Left lobe of liver (tissue), 2 donors: Measurements from ENCODE around the gene LIMCH1. TPM values are rescaled to one million over a fixed set of nuclear protein-coding genes. Genes with fewer than 3 reads are reported as not detected.

Source experiments
- ATAC-seq: fragments of 200-7000 bp; cut with Tn5 transposase; one replicate; pipeline ENCODE4 v1.9.1; 2020; ENCODE audit warnings: mild to moderate bottlenecking, moderate library complexity
- DNase-seq: peaks from one replicate; pipeline ENCODE4 v3.0.0-alpha.2; 2020; ENCODE audit warnings: low spot score
- total RNA-seq: library from RNA; stranded (reverse); gene quantifications from one replicate; pipeline ENCODE4 v1.2.1, GENCODE V29; 2021
- donor health status: DM: no; HTN: no; CAD: no; lungs with moderate emphysema.
- donor health status: DM: no; HTN: yes; CAD: no.

The LIMCH1 gene
- total RNA-seq, 1 donor from 2014 or later, result 9.8 TPM

GRCh38 chr4:41602886-41603498 lies 65.0 kb downstream of the LIMCH1 start:
- no peak for ATAC-seq
- no peak for DNase-seq

DNA sequence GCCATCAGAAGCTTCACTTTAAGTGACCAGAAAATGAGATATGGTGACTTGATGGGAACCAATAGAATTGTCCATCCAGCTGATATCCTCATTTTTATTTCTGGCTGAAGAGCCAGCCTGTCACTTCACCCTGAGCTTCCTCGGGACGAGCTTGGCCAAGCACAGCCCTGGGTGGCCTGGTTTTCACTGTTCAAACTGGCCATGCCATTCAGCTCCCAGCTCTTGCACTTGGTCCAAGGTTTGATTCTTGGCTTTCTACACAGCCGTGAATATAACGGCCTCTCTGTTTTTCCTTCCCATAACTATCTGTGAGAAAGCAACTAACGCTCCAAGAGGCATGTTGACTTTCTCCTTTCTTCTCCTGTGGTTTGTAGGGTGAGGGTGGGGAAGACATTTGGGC lies 71.9 kb downstream of the LIMCH1 start:
- ATAC-seq, result no peak

DNA sequence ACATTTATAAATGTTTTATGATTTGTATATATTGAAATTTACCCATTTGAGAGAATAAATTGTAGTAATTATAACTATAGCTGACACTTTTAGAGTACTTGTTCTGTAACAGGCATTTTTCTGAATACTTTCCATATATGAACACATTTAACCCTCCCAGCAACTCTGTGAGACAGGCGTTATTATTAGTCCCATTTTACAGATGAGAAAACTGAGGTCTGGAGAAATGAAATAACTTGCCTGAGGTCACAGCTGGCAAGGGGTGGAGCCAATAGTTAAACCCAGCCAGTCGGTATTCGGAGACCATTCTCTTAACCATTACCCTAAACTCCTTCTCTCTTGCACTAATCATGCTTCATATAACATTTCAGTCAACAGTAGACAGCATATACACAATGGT lies 72.5 kb downstream of the LIMCH1 start:
- no peak for ATAC-seq
- DNase-seq, result no peak

More for the DNA sequence above, 71.9 kb downstream of the LIMCH1 start:
- DNase-seq, result no peak

GRCh38 chr4:41611124-41611838 lies 73.3 kb downstream of the LIMCH1 start:
- DNase-seq (no peak), ATAC-seq (peak; percentile 23)

DNA sequence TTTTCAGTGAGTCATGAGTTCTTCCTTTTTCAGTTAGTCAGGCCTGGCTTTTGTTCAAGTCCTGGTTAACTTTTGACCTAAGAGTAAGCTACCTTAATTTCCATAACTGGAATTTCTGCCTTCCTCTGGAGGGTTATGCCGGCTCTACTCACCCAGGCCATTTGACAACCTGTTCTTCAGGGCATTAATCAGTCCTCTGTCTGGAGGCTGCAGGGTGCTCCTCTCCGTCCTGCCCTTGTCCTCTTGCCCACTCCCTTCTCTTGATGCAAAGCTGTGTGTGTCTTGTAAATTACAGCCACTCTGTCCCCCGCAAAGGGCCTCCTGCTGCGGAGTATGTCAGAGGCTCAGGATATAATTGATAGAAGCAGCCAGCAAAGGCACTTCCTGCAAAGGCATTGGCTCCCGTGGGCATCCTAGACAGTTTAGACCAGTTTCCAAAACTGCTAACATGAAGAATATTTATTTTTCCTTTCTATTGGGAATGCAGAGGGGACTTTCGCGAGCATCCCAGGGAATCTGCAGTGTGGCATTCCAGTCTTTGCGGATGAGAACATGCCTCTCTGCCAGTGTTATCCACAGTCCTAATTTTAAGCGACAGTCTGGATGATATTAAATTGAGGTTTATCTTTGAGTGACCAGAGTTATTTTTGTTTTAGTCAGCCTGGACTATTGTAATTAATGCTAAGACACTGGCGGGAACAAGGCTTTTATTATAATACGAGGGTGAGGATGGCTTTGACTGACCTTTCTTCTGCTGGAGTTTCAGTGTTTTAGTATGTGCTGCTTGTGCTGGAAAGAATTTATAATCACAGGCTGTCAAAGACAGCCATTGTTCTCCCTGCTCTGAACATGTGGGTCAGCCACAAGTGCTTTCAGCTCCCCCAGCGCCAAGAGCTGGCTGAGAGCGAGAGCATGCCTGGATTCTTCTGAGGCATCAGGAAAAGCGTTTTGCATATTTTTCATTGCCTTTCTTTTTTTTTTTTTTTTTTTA lies 74.2 kb downstream of the LIMCH1 start:
- ATAC-seq (peak; percentile 81), DNase-seq (no peak)

GRCh38 chr4:41613386-41613785 lies 75.4 kb downstream of the LIMCH1 start:
- DNase-seq, result no peak
- no peak for ATAC-seq

DNA sequence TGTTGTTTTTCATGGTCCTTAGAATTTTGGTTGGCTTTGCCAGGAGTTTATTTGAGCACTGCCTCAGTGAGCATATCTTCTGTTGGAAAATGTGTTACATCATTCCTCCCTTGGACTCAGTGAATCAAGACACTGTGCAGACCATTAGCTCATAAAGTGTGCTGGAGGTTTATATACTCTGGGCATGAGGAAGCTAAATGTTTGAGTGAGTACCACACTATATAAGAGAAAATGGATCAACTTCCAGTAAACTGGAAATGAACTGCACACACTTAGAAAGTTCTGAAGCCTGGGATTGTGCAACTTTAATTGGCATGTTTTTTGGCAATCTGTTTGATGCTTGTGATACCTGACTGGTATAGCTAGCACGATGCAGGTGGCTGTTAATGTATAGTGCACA lies 75.9 kb downstream of the LIMCH1 start:
- no peak for ATAC-seq
- DNase-seq, result no peak

GRCh38 chr4:41614519-41614918 lies 76.6 kb downstream of the LIMCH1 start:
- DNase-seq (no peak), ATAC-seq (no peak)

DNA sequence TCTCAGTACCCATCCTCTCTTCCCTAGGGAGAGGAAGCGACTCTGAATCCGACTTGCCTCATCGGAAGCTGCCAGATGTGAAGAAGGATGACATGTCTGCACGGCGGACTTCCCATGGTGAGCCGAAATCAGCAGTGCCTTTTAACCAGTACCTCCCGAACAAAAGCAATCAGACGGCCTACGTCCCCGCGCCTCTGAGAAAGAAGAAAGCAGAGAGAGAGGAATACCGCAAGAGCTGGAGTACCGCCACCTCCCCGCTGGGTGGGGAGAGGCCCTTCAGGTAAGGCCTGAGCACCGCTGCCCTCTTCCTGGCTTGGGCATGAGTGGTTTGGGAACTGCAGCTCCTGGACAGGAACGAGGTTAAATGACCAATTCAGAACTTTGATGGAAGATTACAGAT lies 81.2 kb downstream of the LIMCH1 start:
- no peak for ATAC-seq
- DNase-seq, result no peak

DNA sequence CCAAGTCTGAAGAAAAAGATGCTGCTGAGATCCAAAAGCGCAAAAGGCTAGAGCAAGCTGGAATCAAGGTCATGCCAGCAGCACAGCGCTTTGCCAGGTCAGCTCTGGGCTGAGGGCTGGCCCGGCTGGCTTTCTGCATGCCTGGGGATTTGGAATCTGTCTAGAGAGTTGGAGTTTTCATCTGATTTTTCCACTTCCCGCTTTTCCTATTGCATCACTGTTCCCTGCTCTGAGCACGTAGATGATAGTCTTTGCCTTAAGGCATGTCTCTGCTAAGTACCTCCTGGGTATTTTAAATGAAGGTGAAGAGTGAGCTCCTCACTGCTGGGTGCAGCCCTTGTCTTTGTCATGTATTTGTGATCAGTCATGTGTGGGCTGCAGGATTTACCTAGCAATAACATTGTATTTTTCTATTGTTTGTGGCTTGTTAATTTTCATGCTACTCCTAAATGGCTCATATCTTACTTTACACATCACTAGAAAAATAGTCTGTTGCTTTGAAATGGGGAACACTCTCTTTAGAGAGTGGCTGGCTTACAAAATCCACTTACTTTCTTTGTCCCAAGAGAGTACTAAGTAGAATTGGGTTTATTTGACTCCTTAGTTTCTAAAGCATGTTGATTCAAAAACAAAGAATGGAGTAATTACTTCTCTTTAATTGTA lies 82.8 kb downstream of the LIMCH1 start:
- ATAC-seq, result no peak
- no peak for DNase-seq

GRCh38 chr4:41622787-41623186 lies 84.8 kb downstream of the LIMCH1 start:
- no peak for DNase-seq
- no peak for ATAC-seq

DNA sequence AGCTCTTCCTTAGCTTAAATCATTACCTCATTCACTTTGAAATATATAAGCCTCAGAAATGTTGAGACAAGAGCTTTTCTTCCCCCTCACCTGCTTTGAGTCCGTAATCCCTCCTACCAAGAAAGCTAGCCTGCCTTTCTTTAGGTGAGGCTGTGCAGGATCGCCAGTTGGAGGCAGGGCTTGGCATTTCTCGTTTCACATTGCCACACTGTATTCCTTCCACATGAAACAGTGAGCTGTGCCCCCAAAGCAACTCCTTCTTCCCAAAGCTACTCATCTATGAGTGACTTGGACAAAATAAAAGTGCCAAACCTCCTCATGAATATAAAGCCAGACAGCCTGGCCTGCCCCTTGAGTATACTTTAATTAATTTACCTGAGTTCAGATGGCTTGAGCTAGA lies 86.8 kb downstream of the LIMCH1 start:
- DNase-seq (no peak), ATAC-seq (no peak)

DNA sequence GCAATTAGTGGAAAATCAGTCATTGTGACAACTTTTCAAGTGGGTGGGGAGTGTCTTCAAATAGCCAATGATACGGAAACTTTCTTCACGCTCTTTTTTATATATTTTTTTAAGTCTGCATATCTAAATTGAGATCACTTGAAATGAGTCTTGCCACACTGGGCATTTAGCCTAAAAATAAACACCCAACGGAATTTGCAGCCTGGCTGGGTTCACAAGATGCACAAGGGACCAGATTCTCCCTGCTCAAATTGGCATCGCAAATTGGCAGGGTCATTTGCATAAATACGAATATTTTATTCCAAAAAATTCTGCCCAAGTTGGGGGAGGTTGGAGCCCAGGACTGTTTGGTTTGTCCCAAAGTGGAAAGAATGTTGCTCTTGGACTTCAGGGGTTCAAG lies 87.6 kb downstream of the LIMCH1 start:
- DNase-seq (no peak), ATAC-seq (no peak)

- ATAC-seq, result no peak
Measured at GRCh38 chr4:41628936-41629335, 91.0 kb downstream of the LIMCH1 start.

GRCh38 chr4:41631523-41631922 lies 93.6 kb downstream of the LIMCH1 start:
- DNase-seq, result no peak
- no peak for ATAC-seq

More at GRCh38 chr4:41628936-41629335, 91.0 kb downstream of the LIMCH1 start:
- DNase-seq, result no peak

DNA sequence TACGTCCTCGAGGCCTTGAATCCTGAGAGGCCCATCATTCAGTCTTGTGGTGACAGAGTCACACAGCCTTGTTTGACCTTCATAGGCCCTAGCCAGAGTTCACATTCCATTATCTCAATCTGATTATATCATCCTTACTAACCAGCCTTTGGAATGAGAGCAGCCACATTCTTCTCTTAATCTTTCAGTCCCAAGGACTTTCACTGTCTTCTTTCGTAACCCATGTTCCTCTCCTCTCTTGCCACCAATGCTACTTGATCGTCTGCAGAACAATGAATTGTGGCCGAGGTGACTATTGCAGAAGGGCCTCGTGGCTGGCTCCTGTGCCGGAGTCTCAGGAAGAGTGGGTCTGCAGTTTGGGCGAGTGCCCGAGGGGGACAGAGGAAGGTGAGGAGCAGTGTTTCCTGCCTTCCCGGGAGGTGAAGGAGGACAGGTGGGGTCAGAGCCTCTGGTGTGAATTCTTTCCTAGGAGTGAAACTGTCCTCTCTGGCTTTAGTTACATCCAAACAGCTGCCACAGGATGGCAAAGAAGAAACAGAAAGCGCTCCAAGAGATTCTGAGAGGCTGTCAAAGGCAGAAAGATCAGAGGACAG lies 94.6 kb downstream of the LIMCH1 start:
- ATAC-seq, result no peak
- no peak for DNase-seq

- ATAC-seq (no peak), DNase-seq (no peak)
Measured at GRCh38 chr4:41633321-41633720, 95.4 kb downstream of the LIMCH1 start.

DNA sequence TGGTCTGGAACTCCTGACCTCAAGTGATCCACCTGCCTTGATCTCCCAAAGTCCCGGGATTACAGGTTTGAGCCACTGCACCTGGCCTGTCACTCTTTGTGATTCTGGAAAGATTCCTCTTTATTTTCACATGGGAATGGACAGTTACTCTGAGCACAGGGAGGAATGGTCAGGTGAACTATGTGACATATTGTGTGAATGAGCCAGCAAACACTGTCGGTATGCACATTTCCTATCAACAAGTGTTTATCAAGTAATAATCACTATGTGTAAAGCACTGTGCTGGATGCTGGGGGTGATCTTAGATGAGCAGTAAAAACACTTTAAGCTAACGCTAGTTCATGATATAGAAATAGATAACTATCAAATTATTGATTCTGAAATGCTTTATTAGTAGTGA lies 97.5 kb downstream of the LIMCH1 start:
- no peak for DNase-seq
- no peak for ATAC-seq

DNA sequence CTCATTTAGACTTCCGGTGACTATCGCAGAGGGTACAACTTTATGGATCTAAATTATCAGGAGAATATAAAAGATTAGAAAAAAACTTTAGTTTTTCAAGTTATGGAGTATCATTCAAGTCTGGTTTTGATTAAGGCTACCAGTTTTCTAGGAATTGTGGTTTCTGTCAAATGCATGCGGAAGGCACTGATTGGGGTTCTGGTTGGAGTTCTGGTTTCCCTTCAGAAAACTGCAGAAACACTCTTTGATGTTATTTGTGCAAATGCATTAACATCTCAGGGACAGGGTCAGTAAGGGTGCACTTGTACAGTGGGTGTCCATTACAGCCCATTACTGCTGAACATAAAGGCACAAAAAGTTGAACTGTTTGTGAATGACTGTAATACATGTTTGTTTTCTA lies 100.2 kb downstream of the LIMCH1 start:
- DNase-seq, result no peak
- no peak for ATAC-seq

DNA sequence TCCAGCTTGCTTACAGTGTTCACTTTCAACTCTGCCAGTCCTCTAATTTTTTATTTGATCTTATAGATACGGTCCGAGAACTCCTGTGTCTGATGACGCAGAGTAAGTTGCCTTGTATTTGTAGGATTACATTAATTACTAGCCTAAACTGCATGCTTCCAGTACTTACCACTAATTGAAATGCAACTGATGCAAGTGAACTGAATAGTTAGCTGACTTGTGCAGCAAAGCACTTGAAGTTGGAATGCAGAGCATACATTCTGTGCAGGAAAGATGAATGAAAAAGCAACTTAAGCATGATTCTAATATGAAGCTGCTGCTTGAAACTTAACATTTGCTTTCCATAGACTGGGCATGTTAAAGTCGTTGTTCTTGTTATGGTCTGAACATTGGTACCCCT lies 100.9 kb downstream of the LIMCH1 start:
- ATAC-seq (no peak), DNase-seq (no peak)

GRCh38 chr4:41639291-41639690 lies 101.3 kb downstream of the LIMCH1 start:
- no peak for ATAC-seq

More at GRCh38 chr4:41639291-41639690, 101.3 kb downstream of the LIMCH1 start:
- no peak for DNase-seq
